SK-N-SH treated with all-trans-retinoic acid at 6 μM for 48 hours (cell line): ENCODE results near the gene KLHL14.

ENCODE experiments used
- BACH2 ChIP-seq: fragments of 250-450 bp; sonication (Bioruptor Pico); IDR thresholded peaks from 2 replicates; pipeline ENCODE4 v1.9.0; 2021; ENCODE audit warnings: mild to moderate bottlenecking, borderline replicate concordance
- CREB5 ChIP-seq: fragments of 250-450 bp; sonication (Bioruptor Pico); IDR thresholded peaks from 2 replicates; pipeline ENCODE4 v1.5.1; 2020; ENCODE audit warnings: low read depth, mild to moderate bottlenecking, moderate library complexity
- SNAI2 ChIP-seq: fragments of 250-450 bp; sonication (Bioruptor Pico); IDR thresholded peaks from 2 replicates; pipeline ENCODE4 v1.5.0; 2020; ENCODE audit warnings: mild to moderate bottlenecking, moderate library complexity
- TOX ChIP-seq: fragments of 250-450 bp; sonication (Bioruptor Pico); IDR thresholded peaks from 2 replicates; pipeline ENCODE4 v1.8.0; 2021; ENCODE audit warnings: mild to moderate bottlenecking, moderate library complexity, borderline replicate concordance
- ZFP30 ChIP-seq: fragments of 450-650 bp; formaldehyde crosslinking; IDR thresholded peaks from 2 replicates; pipeline ENCODE4 v1.5.0; 2022; ENCODE audit warnings: mild to moderate bottlenecking, moderate library complexity

- TF ChIP-seq CREB5 (CRISPR knock-in tag) (no peak), TOX (CRISPR knock-in tag) (no peak), ZFP30 (CRISPR knock-in tag) (no peak), BACH2 (CRISPR knock-in tag) (no peak), SNAI2 (no peak)
Observed at GRCh38 chr18:32629981-32630700, 142.7 kb downstream of the KLHL14 start.
